ENCODE results near the gene RPL27A.

DNA sequence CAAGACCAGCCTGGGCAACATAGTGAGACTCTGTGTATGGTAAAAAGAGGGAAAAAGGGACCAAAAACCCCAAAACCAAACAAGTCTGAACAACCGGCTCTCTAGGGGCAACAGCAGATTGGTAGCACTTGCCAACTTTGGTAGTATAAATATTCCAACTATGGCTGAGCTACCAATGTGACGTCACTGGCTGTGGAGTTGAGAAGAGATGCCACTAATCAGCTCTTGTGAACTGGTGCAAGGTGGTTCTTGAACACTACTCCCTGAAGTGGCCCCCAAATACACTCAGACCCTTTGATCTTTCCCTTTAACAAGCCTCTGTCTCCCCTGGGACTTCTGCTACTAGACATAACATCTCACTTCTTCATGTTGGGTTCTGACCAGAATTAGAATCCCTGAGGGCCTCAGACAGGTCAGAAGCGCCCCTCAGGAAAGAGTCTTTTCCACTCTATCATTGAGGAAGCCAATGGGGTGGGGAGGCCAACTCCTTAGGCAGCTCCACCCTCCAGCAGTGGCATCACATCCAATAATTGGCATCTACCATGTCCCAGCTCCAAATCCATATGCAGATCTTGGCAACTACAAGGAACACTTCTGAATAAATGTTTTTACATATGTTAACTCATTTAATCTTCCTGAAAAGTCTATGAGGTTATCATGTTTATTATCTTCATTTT, 49.2 kb downstream of the RPL27A start:
- no peak for TF ChIP-seq NFRKB (IDR thresholded peaks at IDR 0.05)
- no peak for TF ChIP-seq SUZ12 (IDR thresholded peaks at IDR 0.05)
- no peak for TF ChIP-seq LEF1 (IDR thresholded peaks at IDR 0.05; ENCODE audit: borderline replicate concordance)
- TF ChIP-seq CTBP1 (IDR thresholded peaks at IDR 0.05; ENCODE audit: borderline replicate concordance): no peak

Data from HEK293T (cell line).